Fibroblast of skin of right quadriceps (primary cell): Measurements from ENCODE around the gene VAV2.

Experiments
- DNase-seq: peaks from one replicate; pipeline ENCODE4 v3.0.0-alpha.2; 2013

The VAV2 gene

GRCh38 chr9:133812077-133812868 lies 179.9 kb downstream of the VAV2 start:
- no peak for DNase-seq

- no peak for DNase-seq
These were observed 180.7 kb downstream of the VAV2 start for GRCh38 chr9:133811471-133811870.

GRCh38 chr9:133810556-133811195 lies 181.4 kb downstream of the VAV2 start:
- no peak for DNase-seq

- DNase-seq, result no peak
These were observed 182.8 kb downstream of the VAV2 start for GRCh38 chr9:133809335-133809734.

GRCh38 chr9:133807818-133808217 lies 184.3 kb downstream of the VAV2 start:
- DNase-seq, result no peak

GRCh38 chr9:133807037-133807436 lies 185.1 kb downstream of the VAV2 start:
- DNase-seq, result no peak

- no peak for DNase-seq
These were observed 185.5 kb downstream of the VAV2 start for GRCh38 chr9:133806623-133807010.

GRCh38 chr9:133805876-133806622 lies 186.1 kb downstream of the VAV2 start:
- no peak for DNase-seq

GRCh38 chr9:133804199-133804598 lies 187.9 kb downstream of the VAV2 start:
- DNase-seq, result no peak

- DNase-seq, result no peak
These were observed 188.4 kb downstream of the VAV2 start for GRCh38 chr9:133803745-133804144.

- no peak for DNase-seq
These were observed 189.0 kb downstream of the VAV2 start for GRCh38 chr9:133803028-133803585.

GRCh38 chr9:133801739-133802138 lies 190.4 kb downstream of the VAV2 start:
- no peak for DNase-seq

- no peak for DNase-seq
These were observed 191.9 kb downstream of the VAV2 start for GRCh38 chr9:133800266-133800665.

- DNase-seq, result no peak
These were observed 192.4 kb downstream of the VAV2 start for GRCh38 chr9:133799716-133800115.

- DNase-seq, result no peak
These were observed 193.0 kb downstream of the VAV2 start for GRCh38 chr9:133799106-133799505.

GRCh38 chr9:133798160-133798559 lies 194.0 kb downstream of the VAV2 start:
- no peak for DNase-seq

- no peak for DNase-seq
These were observed 194.6 kb downstream of the VAV2 start for GRCh38 chr9:133797406-133798105.

- no peak for DNase-seq
These were observed 195.6 kb downstream of the VAV2 start for GRCh38 chr9:133796562-133796961.

- DNase-seq, result no peak
These were observed 197.1 kb downstream of the VAV2 start for GRCh38 chr9:133795049-133795448.

- no peak for DNase-seq
These were observed 197.9 kb downstream of the VAV2 start for GRCh38 chr9:133794016-133794760.

GRCh38 chr9:133793471-133793870 lies 198.7 kb downstream of the VAV2 start:
- no peak for DNase-seq
